Esophagus squamous epithelium (tissue), 5 donors: ENCODE measurements around the gene PIPOX. TPM values are rescaled to one million over a fixed set of nuclear protein-coding genes. Genes with fewer than 3 reads are reported as not detected.

Experiments
- DNase-seq: peaks from one replicate; lab custom pipeline; 2025; lab: John Stamatoyannopoulos, UW
- H3K27ac ChIP-seq, 4 donors: fragments of 200-600 bp; sonication (generic); one replicate each; pipeline ENCODE4 v1.5.1; 2016 to 2019; ENCODE audit warnings: mild to moderate bottlenecking in 1 of 4
- H3K27me3 ChIP-seq, 4 donors: fragments of 200-600 bp; sonication (generic); 1 replicate in 3 of 4; 2 replicates in 1 of 4; pipeline versions ENCODE4 v1.5.1 to v1.6.0; 2017 to 2021; ENCODE audit warnings: antibody characterized with exemption in 1 of 4
- H3K36me3 ChIP-seq, 3 donors: fragments of 200-600 bp; sonication (generic); one replicate each; pipeline ENCODE4 v1.5.1; 2016 to 2019
- H3K4me1 ChIP-seq, 3 donors: fragments of 200-600 bp; sonication (generic); one replicate each; pipeline ENCODE4 v1.5.1; 2017 to 2019
- H3K4me3 ChIP-seq, 4 donors: fragments of 200-600 bp; sonication (generic); 1 replicate in 3 of 4; 2 replicates in 1 of 4; pipeline ENCODE4 v1.5.1; 2016 to 2019; ENCODE audit warnings: mild to moderate bottlenecking in 2 of 4, moderate library complexity in 1 of 4
- H3K9me3 ChIP-seq, 3 donors: fragments of 200-600 bp; sonication (generic); one replicate each; pipeline ENCODE4 v1.5.1; 2016 to 2019
- CTCF ChIP-seq, 6 experiments: fragments of 450-650 bp in 4 of 6; fragments of 200-600 bp in 2 of 6; sonication (generic) in 2 of 6; IDR thresholded peaks; one replicate each; pipeline ENCODE4 v1.5.1; 2016 to 2019; ENCODE audit warnings: antibody characterized with exemption in 6 of 6, mild to moderate bottlenecking in 4 of 6, moderate library complexity in 4 of 6
- POLR2A ChIP-seq, 4 donors: fragments of 450-650 bp; IDR thresholded peaks; one replicate each; pipeline ENCODE4 v1.6.1; 2017; ENCODE audit warnings: antibody characterized with exemption in 4 of 4, mild to moderate bottlenecking in 4 of 4, moderate library complexity in 3 of 4
- WGBS, 2 donors: methylation state at CpG; one replicate each; pipeline ENCODE4 v1.1.5; 2018; 5-methylcytosine and 5-hydroxymethylcytosine counted together
- intact Hi-C: fragments of 100-400 bp; cut with DNase I; formaldehyde crosslinking; loops from one replicate; pipeline ENCODE4 v1.15.0; 2022
- total RNA-seq, 4 donors: library from RNA; depleted of rRNA; stranded (reverse); fragments of >200 nt; gene quantifications; one replicate each; pipeline ENCODE4 v1.1.0, GENCODE V29; 2016
- donor health status: DM: yes; HTN: yes; CAD: no.

The PIPOX gene
- total RNA-seq, 4 donors from 2014 or later: 1.3 to 4.2 TPM; not detected in 2

GRCh38 chr17:29018788-29019474 is 24.0 kb upstream of the PIPOX start:
- H3K27me3 ChIP-seq: peaks cover 0 to 82% (median 2%) of the 10 kb centered on the region in 4 donors
- no peak for TF ChIP-seq CTCF (IDR thresholded peaks at IDR 0.05)
- no peak for TF ChIP-seq POLR2A (IDR thresholded peaks at IDR 0.05)

GRCh38 chr17:29019475-29020181 is 23.3 kb upstream of the PIPOX start:
- Histone ChIP-seq H3K4me3 (peak overlapping the region in 1 of 4 donors; percentile 48), H3K9me3 (no peaks in the 10 kb centered on the region), H3K4me1 (peaks cover 5 to 15% (median 7%) of the 10 kb centered on the region in 3 donors), H3K27me3 (peaks cover 0 to 88% (median 2%) of the 10 kb centered on the region in 4 donors), H3K27ac (no peak overlapping the region), H3K36me3 (no peaks in the 10 kb centered on the region)
- no peak for DNase-seq
- 7 to 8% methylated on average over 16 to 18 of the region's 39 CpGs for WGBS, 2 donors
- intact Hi-C loops: no loop called here
- no peak for TF ChIP-seq POLR2A (IDR thresholded peaks at IDR 0.05)
- no peak for TF ChIP-seq CTCF (IDR thresholded peaks at IDR 0.05)

More at GRCh38 chr17:29018788-29019474, 24.0 kb upstream of the PIPOX start:
- Histone ChIP-seq H3K36me3 (no peaks in the 10 kb centered on the region), H3K9me3 (no peaks in the 10 kb centered on the region), H3K4me1 (peaks cover 5 to 15% (median 7%) of the 10 kb centered on the region in 3 donors), H3K27ac (no peak overlapping the region), H3K4me3 (no peak overlapping the region)
- 52 to 57% methylated on average over 5 to 6 of the region's 6 CpGs for WGBS, 2 donors
- intact Hi-C loops: no loop called here
- no peak for DNase-seq

GRCh38 chr17:29020576-29020975 is 22.4 kb upstream of the PIPOX start:
- H3K4me3 ChIP-seq: no peak overlapping the region
- 56 to 70% methylated on average over 5 to 8 of the region's 8 CpGs for WGBS, 2 donors
- no peaks in the 10 kb centered on the region for H3K36me3 ChIP-seq
- no peaks in the 10 kb centered on the region for H3K9me3 ChIP-seq
- peaks cover 0 to 89% (median 2%) of the 10 kb centered on the region in 4 donors for H3K27me3 ChIP-seq
- H3K4me1 ChIP-seq: peaks cover 5 to 15% (median 7%) of the 10 kb centered on the region in 3 donors
- no peak for DNase-seq
- TF ChIP-seq CTCF (IDR thresholded peaks at IDR 0.05) (no peak), POLR2A (IDR thresholded peaks at IDR 0.05) (no peak)
- intact Hi-C loops: no loop called here
- H3K27ac ChIP-seq: no peak overlapping the region

GRCh38 chr17:29021226-29021625 is 21.7 kb upstream of the PIPOX start:
- Histone ChIP-seq H3K4me3 (no peak overlapping the region), H3K9me3 (no peaks in the 10 kb centered on the region), H3K27ac (no peak overlapping the region), H3K4me1 (peaks cover 5 to 15% (median 7%) of the 10 kb centered on the region in 3 donors), H3K27me3 (peaks cover 0 to 87% (median 2%) of the 10 kb centered on the region in 4 donors), H3K36me3 (no peaks in the 10 kb centered on the region)
- TF ChIP-seq CTCF (IDR thresholded peaks at IDR 0.05): no peak
- no peak for TF ChIP-seq POLR2A (IDR thresholded peaks at IDR 0.05)
- intact Hi-C loops: no loop called here
- WGBS, 2 donors: 63 to 76% methylated on average over 6 to 7 of the region's 7 CpGs
- DNase-seq: no peak

- 74 to 91% methylated on average over 6 to 7 of the region's 7 CpGs for WGBS, 2 donors
Observed at GRCh38 chr17:29022074-29022473, 20.9 kb upstream of the PIPOX start.

More at GRCh38 chr17:29022074-29022473, 20.9 kb upstream of the PIPOX start:
- Histone ChIP-seq H3K4me1 (peaks cover 5 to 15% (median 7%) of the 10 kb centered on the region in 3 donors), H3K27ac (no peak overlapping the region), H3K27me3 (peaks cover 0 to 83% (median 2%) of the 10 kb centered on the region in 4 donors), H3K4me3 (no peak overlapping the region), H3K36me3 (no peaks in the 10 kb centered on the region), H3K9me3 (no peaks in the 10 kb centered on the region)
- intact Hi-C loops: no loop called here
- TF ChIP-seq CTCF (IDR thresholded peaks at IDR 0.05) (no peak), POLR2A (IDR thresholded peaks at IDR 0.05) (no peak)
- no peak for DNase-seq
